Uterus (tissue), 2 donors: ENCODE measurements around the gene GLIS1.

Experiments
- CTCF ChIP-seq, 4 experiments: fragments of 200-600 bp in 2 of 4; fragments of 450-650 bp in 2 of 4; sonication (generic) in 2 of 4; IDR thresholded peaks; one replicate each; pipeline ENCODE4 v1.5.1; 2016 to 2019; ENCODE audit warnings: antibody characterized with exemption in 4 of 4, mild to moderate bottlenecking in 2 of 4, moderate library complexity in 1 of 4
- POLR2A ChIP-seq, 2 donors: fragments of 450-650 bp; IDR thresholded peaks; one replicate each; pipeline ENCODE4 v1.6.1; 2016; ENCODE audit warnings: antibody characterized with exemption in 2 of 2, mild to moderate bottlenecking in 1 of 2, moderate library complexity in 1 of 2

GRCh38 chr1:53677486-53677885 lies 61.5 kb downstream of the GLIS1 start:
- TF ChIP-seq CTCF (IDR thresholded peaks at IDR 0.05) (no peak), POLR2A (IDR thresholded peaks at IDR 0.05) (no peak)
